Measurements from ENCODE around the gene ERVFRD-1. TPM values are rescaled to one million over a fixed set of nuclear protein-coding genes. Genes with fewer than 3 reads are reported as not detected.
A peak's percentile ranks its signal among the peaks of the same experiment; 100 is the strongest.

Gene ERVFRD-1
- total and polyA plus RNA-seq, 2 of the 13 experiments (the other 11 are each of a cell fraction or from before 2014, with no cell fraction given) = not detected

DNA sequence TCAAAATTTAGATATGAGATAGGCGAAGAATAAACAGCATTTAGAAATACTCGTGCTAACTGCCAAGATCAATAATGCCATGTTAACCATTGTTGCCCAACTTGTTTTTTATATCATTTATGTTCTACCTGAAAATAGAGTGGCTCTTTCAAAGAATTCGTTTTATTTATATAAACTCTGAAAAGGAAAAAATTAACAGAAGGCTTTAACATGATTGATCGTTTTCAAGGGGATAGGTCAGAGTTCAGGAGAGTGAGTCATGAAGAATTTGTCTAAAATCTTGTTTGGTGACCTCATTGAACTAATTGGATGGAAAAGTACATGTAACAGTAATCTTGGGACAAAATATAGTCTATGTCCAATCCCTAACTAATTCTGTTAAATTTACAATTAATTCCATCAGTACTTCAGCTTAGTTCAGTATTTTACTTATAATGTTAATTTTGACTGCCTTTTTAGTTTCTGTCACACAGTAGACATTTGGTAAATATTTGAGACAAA is 56.3 kb downstream of the ERVFRD-1 start (continued):
- TF ChIP-seq, protein P1, sequence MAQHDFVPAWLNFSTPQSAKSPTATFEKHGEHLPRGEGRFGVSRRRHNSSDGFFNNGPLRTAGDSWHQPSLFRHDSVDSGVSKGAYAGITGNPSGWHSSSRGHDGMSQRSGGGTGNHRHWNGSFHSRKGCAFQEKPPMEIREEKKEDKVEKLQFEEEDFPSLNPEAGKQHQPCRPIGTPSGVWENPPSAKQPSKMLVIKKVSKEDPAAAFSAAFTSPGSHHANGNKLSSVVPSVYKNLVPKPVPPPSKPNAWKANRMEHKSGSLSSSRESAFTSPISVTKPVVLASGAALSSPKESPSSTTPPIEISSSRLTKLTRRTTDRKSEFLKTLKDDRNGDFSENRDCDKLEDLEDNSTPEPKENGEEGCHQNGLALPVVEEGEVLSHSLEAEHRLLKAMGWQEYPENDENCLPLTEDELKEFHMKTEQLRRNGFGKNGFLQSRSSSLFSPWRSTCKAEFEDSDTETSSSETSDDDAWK (CRISPR knock-in tag; IDR thresholded peaks at IDR 0.05) = no peak
- TF ChIP-seq ZNF644 (CRISPR knock-in tag; IDR thresholded peaks at IDR 0.05; ENCODE audit: low read depth) = no peak
- no peak for TF ChIP-seq ZNF441 (CRISPR knock-in tag; IDR thresholded peaks at IDR 0.05; ENCODE audit: borderline replicate concordance)
- no peak for TF ChIP-seq SSRP1 (CRISPR knock-in tag; IDR thresholded peaks at IDR 0.05)
- TF ChIP-seq, protein P2, sequence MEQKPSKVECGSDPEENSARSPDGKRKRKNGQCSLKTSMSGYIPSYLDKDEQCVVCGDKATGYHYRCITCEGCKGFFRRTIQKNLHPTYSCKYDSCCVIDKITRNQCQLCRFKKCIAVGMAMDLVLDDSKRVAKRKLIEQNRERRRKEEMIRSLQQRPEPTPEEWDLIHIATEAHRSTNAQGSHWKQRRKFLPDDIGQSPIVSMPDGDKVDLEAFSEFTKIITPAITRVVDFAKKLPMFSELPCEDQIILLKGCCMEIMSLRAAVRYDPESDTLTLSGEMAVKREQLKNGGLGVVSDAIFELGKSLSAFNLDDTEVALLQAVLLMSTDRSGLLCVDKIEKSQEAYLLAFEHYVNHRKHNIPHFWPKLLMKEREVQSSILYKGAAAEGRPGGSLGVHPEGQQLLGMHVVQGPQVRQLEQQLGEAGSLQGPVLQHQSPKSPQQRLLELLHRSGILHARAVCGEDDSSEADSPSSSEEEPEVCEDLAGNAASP (CRISPR knock-in tag; IDR thresholded peaks at IDR 0.05; ENCODE audit: borderline replicate concordance) = peak; percentile 21; the same call in 1 of the 2 replicates
- TF ChIP-seq ZMAT5 (CRISPR knock-in tag; IDR thresholded peaks at IDR 0.05; ENCODE audit: borderline replicate concordance, low read depth) = no peak
- TF ChIP-seq, protein P3, sequence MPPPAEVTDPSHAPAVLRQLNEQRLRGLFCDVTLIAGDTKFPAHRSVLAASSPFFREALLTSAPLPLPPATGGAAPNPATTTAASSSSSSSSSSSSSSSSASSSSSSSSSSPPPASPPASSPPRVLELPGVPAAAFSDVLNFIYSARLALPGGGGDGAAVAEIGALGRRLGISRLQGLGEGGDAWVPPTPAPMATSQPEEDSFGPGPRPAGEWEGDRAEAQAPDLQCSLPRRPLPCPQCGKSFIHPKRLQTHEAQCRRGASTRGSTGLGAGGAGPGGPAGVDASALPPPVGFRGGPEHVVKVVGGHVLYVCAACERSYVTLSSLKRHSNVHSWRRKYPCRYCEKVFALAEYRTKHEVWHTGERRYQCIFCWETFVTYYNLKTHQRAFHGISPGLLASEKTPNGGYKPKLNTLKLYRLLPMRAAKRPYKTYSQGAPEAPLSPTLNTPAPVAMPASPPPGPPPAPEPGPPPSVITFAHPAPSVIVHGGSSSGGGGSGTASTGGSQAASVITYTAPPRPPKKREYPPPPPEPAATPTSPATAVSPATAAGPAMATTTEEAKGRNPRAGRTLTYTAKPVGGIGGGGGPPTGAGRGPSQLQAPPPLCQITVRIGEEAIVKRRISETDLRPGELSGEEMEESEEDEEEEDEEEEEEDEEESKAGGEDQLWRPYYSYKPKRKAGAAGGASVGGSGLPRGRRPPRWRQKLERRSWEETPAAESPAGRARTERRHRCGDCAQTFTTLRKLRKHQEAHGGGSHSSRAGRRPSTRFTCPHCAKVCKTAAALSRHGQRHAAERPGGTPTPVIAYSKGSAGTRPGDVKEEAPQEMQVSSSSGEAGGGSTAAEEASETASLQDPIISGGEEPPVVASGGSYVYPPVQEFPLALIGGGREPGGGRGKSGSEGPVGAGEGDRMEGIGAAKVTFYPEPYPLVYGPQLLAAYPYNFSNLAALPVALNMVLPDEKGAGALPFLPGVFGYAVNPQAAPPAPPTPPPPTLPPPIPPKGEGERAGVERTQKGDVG (CRISPR knock-in tag; IDR thresholded peaks at IDR 0.05; ENCODE audit: borderline replicate concordance) = no peak
- no peak for TF ChIP-seq LRRFIP1 (CRISPR knock-in tag; conservative IDR thresholded peaks at IDR 0.05)
- no peak for TF ChIP-seq ZNF180 (CRISPR knock-in tag; IDR thresholded peaks at IDR 0.05; ENCODE audit: borderline replicate concordance, low read depth)
- no peak for TF ChIP-seq SRSF1 (optimal IDR thresholded peaks at IDR 0.05; ENCODE audit: low read depth, low read length)
- TF ChIP-seq RBAK (CRISPR knock-in tag; IDR thresholded peaks at IDR 0.05) = no peak
- no peak for TF ChIP-seq ZFP90 (CRISPR knock-in tag; IDR thresholded peaks at IDR 0.05; ENCODE audit: borderline replicate concordance)
- TF ChIP-seq ZNF614 (CRISPR knock-in tag; IDR thresholded peaks at IDR 0.05; ENCODE audit: borderline replicate concordance) = peak; percentile 18; the same call in 1 of the 2 replicates
- no peak for TF ChIP-seq ZNF317 (CRISPR knock-in tag; IDR thresholded peaks at IDR 0.05)
- no peak for TF ChIP-seq ZNF616 (CRISPR knock-in tag; IDR thresholded peaks at IDR 0.05; ENCODE audit: low read depth)
- no peak for TF ChIP-seq REST (IDR thresholded peaks at IDR 0.05; ENCODE audit: borderline replicate concordance in 1 of 2, low read depth in 1 of 2, low read length in 2 of 2)

All from HepG2 (cell line).